Adipocyte (in vitro differentiated cells): ENCODE data around the gene SMAGP.
A peak's percentile ranks its signal among the peaks of the same experiment; 100 is the strongest.
"Not testable (repeated sequence)": the region's sequence is repeated elsewhere in the genome, so short reads cannot be mapped to it uniquely, and the experiment has no call there.

Source experiments
- DNase-seq: peaks from one replicate; pipeline ENCODE4 v3.0.0-alpha.2; 2015; ENCODE audit warnings: low read depth
- H3K27me3 ChIP-seq: replicated peaks from 2 replicates; pipeline ENCODE4 v1.7.0; 2013; ENCODE audit warnings: mild to moderate bottlenecking, low read length, moderate library complexity; ENCODE audit not compliant: control insufficient read depth, insufficient read depth
- H3K36me3 ChIP-seq: 2 replicates; pipeline ENCODE4 v1.7.0; 2013; ENCODE audit warnings: low read length, mild to moderate bottlenecking, moderate library complexity; ENCODE audit not compliant: control insufficient read depth, insufficient read depth, severe bottlenecking
- H3K4me1 ChIP-seq: 2 replicates; pipeline ENCODE4 v1.7.0; 2013; ENCODE audit warnings: mild to moderate bottlenecking, low read length, moderate library complexity; ENCODE audit not compliant: control insufficient read depth, insufficient read depth
- H3K4me3 ChIP-seq: 2 replicates; pipeline ENCODE4 v1.7.0; 2013; ENCODE audit warnings: mild to moderate bottlenecking, low read length, moderate library complexity
- H3K9ac ChIP-seq: 2 replicates; pipeline ENCODE4 v1.7.0; 2013; ENCODE audit warnings: mild to moderate bottlenecking, low read length, moderate library complexity
- H3K9me3 ChIP-seq: 2 replicates; pipeline ENCODE4 v1.7.0; 2013; ENCODE audit warnings: mild to moderate bottlenecking, low read length, moderate library complexity; ENCODE audit not compliant: control insufficient read depth

The SMAGP gene

DNA sequence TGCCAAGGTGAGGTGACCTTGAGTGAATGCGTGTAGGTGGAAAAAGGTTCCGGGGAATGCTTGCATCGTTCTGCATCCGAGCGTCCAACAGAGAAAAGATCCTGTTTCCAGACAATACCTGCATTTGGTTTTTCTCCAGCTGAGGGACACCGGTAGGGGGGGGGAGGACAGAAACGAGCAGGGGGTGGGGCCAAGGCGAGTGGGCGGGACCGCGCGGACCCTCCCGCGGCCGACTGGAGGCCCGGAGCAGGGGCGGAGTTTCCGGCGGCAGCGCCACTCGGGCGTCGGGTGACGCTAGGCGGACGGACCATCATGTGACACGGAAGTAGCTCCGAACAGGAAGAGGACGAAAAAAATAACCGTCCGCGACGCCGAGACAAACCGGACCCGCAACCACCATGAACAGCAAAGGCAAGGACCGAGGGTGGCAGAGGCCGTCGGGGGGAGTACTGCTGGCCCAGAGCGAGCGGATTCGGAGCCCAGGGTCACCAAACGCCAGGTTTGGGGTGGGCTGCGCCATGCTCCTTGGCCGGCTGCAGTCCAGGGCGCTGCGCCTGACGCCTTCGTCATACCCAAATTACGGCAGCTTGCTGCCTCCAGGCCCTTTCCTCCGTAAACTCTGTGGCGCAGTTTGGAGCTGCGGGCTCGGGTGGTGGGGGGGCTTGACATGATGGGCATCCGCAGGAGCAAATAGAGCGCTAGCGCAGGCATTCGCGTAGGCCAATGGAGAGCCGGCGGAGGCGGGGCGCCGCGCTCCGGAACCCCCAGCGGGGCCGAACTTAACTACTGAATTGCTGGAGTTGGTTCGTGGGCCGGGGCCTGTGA, 31.5 kb downstream of the SMAGP start, which contains the start of gene DAZAP2:
Gene DAZAP2 (plus strand): TSS at position 317 of the 825 bp plus-strand sequence. CDS start 82 bp downstream, at position 399.
- peaks cover 22% of the 10 kb centered on the region for H3K4me1 ChIP-seq
- H3K9me3 ChIP-seq: no peaks in the 10 kb centered on the region
- H3K9ac ChIP-seq: peak within 1 kb of the TSS; percentile 99
- H3K4me3 ChIP-seq: peak within 1 kb of the TSS; percentile 94
- peaks cover 34% of the 10 kb centered on the region for H3K36me3 ChIP-seq
- peak; percentile 98 for DNase-seq
- no peaks in the 10 kb centered on the region for H3K27me3 ChIP-seq

DNA sequence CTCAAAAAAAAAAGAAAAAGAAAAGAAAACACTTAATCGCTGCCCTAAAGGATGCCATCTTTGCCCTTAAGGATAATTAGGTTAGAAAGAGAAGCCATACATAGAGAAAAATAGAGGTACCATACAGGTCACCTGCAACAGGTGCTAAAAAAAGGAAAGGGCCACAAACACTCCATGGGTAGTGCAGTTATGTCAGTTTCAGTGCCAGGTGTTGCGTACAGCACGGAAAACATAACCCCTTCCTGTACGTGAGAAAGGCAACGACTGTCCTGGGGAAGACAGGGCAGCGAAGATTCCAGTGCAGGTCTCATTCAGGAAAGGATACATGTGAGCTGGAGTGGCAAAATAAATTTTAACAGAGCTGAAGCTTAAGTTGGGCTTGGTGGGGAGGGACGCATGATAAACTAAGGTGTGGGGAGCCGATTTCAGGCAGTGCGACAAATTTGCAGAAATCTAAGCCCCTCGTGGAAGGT, 32.1 kb downstream of the SMAGP start:
- DNase-seq: no peak
- peaks cover 22% of the 10 kb centered on the region for H3K4me1 ChIP-seq
- peaks cover 29% of the 10 kb centered on the region for H3K36me3 ChIP-seq
- H3K4me3 ChIP-seq: peak overlapping the region; percentile 94
- H3K9ac ChIP-seq: peak overlapping the region; percentile 99
- no peaks in the 10 kb centered on the region for H3K27me3 ChIP-seq
- H3K9me3 ChIP-seq: no peaks in the 10 kb centered on the region

DNA sequence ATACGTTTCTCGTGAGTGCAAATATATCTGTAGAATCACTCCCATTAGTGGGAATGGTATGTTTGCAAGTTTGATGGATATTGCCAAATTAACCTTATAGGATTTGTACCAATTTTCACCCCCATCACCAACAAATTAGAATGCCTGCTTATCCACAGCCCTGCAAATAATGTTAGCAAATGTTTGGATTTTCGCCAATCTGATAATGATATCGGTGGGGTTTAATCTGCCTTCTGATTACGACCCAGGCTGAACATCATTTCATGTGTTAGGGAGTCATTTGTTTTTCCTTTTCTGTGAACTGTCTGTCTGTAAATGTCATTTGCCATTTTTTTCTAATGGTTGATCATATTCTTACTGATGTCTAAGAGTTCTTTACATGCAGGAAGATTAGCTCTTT, 35.7 kb downstream of the SMAGP start:
- Histone ChIP-seq H3K9ac (no peak overlapping the region), H3K4me1 (peaks cover 4% of the 10 kb centered on the region), H3K4me3 (no peak overlapping the region), H3K9me3 (no peaks in the 10 kb centered on the region), H3K36me3 (no peaks in the 10 kb centered on the region), H3K27me3 (no peaks in the 10 kb centered on the region)
- DNase-seq: no peak

DNA sequence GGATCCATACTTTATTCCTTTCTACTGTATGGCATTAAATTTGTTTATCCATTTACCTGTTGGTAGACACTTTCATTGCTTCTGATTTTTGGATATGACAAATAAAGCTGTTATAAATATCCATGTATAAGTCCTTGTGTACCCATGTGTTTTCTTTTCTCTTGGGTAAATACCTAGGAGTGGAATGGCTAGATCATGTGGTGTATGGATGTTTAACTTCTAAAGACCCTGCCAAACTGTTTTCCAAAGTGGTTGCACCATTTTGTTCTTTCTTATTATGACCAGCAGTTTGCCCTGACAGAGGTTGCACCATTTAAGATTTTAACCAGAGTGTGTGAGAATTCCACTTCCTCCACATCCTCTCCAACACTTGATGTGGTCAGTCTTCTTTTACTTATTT, 37.6 kb downstream of the SMAGP start:
- H3K36me3 ChIP-seq: no peaks in the 10 kb centered on the region
- DNase-seq: no peak
- H3K9ac ChIP-seq: no peak overlapping the region
- H3K9me3 ChIP-seq: no peaks in the 10 kb centered on the region
- H3K4me1 ChIP-seq: no peaks in the 10 kb centered on the region
- H3K27me3 ChIP-seq: no peaks in the 10 kb centered on the region
- H3K4me3 ChIP-seq: no peak overlapping the region

DNA sequence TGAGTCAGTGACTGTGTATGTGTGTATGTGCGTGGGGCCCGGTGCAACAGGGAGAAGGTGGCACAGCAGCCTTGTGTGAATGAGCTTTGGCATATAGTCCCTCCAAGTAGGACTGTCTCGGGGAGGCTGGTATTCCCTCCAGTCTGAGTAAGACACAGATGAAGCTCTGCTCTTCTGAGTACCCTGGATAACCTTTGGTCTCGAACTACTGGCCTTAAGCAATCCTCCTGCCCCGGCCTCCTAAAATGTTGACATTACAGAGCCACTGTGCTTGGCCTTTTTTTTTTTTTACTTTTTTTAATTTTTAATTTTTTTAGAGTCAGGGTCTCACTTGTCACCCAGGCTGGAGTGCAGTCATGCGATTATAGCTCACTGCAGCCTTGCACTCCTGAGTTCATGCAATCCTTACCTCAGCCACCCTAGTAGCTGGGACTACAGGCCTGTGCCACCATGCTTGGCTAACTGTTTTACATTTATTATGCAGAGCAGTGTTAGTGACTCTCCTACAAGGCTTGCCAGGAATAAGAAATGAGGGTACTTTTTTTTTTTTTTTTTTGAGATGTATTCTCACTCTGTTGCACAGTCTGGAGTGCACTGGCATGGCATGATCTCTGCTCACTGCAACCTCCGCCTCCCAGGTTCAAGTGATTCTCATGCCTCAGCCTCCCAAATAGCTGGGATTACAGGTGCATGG, 41.0 kb downstream of the SMAGP start:
- DNase-seq: no peak
- Histone ChIP-seq H3K4me3 (no peak overlapping the region), H3K9me3 (no peaks in the 10 kb centered on the region), H3K9ac (no peak overlapping the region), H3K4me1 (no peaks in the 10 kb centered on the region), H3K36me3 (no peaks in the 10 kb centered on the region), H3K27me3 (no peaks in the 10 kb centered on the region)

DNA sequence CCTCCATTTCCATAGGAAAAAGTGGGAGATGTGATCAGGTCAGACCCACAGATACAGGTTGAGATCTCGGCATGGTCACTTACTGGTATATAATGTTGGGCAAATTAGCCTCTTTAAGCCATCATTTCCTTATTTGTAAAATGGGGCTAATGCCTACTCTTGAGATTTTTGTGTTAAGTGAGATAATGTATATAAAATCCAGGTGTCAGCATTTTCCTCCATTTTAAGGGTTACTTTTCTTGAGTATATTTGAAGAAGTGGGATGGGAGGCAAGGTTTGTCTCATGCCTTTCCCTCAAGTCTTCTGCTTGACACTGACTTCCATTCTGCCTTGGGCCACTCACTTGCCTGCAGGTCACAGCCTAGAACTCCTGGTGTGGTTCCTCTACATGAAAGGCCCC, 42.3 kb downstream of the SMAGP start:
- DNase-seq: no peak
- Histone ChIP-seq H3K4me3 (no peak overlapping the region), H3K9me3 (no peaks in the 10 kb centered on the region), H3K4me1 (no peaks in the 10 kb centered on the region), H3K27me3 (no peaks in the 10 kb centered on the region), H3K9ac (no peak overlapping the region), H3K36me3 (no peaks in the 10 kb centered on the region)

DNA sequence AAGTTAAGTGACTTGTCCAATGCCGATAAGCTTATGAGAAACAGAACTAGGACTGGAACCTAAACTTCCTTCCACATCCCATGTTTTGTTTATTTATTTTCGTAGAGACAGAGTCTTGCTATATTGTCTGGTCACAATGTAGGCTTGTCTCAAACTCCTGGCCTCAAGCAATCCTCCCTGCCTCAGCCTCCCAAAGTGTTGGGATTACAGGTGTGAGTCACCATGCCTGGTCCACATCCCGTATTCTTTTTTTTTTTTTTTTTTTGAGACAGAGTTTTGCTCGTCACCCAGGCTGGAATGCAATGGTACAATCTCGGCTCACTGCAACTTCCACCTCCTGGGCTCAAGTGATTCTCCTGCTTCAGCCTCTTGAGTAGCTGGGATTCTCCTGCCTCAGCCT, 43.1 kb downstream of the SMAGP start:
- DNase-seq, H3K4me3 ChIP-seq, H3K4me1 ChIP-seq, H3K9ac ChIP-seq, H3K9me3 ChIP-seq, H3K36me3 ChIP-seq, H3K27me3 ChIP-seq: not testable (repeated sequence)

DNA sequence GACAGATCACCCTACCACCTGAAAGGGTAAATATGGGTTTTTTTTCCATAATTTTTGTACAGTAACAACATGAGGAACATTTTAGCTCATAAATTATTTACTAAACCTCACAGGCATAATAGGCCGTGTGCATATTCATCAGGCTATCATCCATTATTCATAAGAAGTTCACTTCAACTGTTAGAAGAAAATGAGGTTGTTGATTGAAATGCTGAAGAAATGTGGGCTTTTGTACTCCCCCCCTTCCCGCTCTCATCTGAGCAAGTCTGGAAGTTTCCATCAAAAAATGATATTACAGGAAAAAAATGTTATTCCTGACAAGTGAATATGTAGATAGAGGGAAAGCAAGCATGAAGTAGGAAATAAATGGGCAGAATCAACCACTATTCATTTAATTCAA, 44.4 kb downstream of the SMAGP start:
- H3K36me3 ChIP-seq: no peaks in the 10 kb centered on the region
- no peak overlapping the region for H3K4me3 ChIP-seq
- no peaks in the 10 kb centered on the region for H3K27me3 ChIP-seq
- H3K9me3 ChIP-seq: no peaks in the 10 kb centered on the region
- H3K9ac ChIP-seq: no peak overlapping the region
- no peaks in the 10 kb centered on the region for H3K4me1 ChIP-seq
- DNase-seq: no peak

DNA sequence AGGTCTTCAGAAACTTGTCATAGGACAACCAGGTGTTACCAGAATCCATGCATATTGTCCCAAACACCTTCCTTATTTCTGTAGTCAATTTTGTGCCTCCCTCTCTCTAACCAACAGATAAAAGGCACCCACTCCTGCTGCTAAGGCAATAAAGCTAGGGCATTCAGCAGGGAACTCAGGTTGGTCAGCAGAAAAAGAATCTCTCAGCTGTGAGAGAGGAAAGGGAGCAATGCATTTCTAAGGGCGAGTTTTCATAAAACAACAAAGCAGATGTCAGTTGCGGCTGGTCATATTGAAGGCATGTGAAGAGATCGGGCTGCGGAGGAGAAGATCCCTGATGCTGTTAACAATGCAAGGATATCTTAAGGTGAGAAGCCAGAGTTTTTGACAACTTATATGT, 45.0 kb downstream of the SMAGP start:
- Histone ChIP-seq H3K4me1 (no peaks in the 10 kb centered on the region), H3K36me3 (no peaks in the 10 kb centered on the region), H3K4me3 (no peak overlapping the region), H3K27me3 (no peaks in the 10 kb centered on the region), H3K9ac (no peak overlapping the region), H3K9me3 (no peaks in the 10 kb centered on the region)
- DNase-seq: no peak

DNA sequence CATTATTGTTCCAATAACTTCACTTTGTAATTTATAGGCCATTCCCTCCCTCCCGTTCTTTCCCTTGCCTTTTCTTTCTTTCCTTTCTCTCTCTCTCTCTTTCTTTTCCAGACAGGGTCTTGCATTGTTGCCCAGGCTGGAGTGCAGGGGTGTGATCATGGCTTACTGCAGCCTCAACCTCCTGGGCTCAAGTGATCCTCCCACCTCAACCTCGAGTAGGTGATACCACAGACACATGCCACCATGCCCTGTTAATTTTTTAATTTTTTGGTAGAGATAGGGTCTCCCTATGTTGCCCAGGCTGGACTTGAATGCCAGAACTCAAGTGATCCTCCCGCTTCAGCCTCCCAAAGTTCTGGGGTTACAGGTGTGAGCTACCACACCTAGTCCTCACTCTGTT, 45.6 kb downstream of the SMAGP start:
- Histone ChIP-seq H3K27me3 (no peaks in the 10 kb centered on the region), H3K4me1 (no peaks in the 10 kb centered on the region), H3K4me3 (no peak overlapping the region), H3K9ac (no peak overlapping the region), H3K36me3 (no peaks in the 10 kb centered on the region), H3K9me3 (no peaks in the 10 kb centered on the region)
- no peak for DNase-seq

DNA sequence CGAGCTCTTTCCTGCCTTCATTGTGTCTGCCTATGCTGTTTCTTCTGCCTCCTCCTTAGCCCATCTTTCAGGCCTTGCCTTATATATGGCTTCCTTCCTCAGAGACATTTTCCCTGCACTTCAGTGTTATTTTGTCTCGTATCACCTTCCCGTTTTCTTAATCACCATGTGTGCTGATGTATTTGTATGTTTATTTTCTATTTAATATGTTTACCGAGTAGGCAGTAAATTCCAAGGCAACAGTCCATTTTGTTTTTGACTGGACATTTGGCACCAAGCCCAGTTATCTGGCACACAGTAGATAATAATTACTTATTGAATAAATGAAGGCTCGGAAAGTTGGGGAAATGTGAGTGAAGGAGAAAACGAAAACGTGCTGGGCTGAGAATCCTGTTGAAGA, 47.8 kb downstream of the SMAGP start:
- no peaks in the 10 kb centered on the region for H3K9me3 ChIP-seq
- H3K9ac ChIP-seq: no peak overlapping the region
- DNase-seq: no peak
- H3K27me3 ChIP-seq: no peaks in the 10 kb centered on the region
- peaks cover 3% of the 10 kb centered on the region for H3K4me1 ChIP-seq
- no peak overlapping the region for H3K4me3 ChIP-seq
- no peaks in the 10 kb centered on the region for H3K36me3 ChIP-seq
